GM23248 (cell line): ENCODE measurements around the gene TOR2A.

Experiments used
- EZH2 ChIP-seq: fragments of 200-600 bp; sonication (generic); IDR thresholded peaks from 2 replicates; pipeline ENCODE4 v1.6.1; 2018; ENCODE audit warnings: antibody characterized with exemption, mild to moderate bottlenecking; ENCODE audit not compliant: insufficient read depth, poor library complexity, severe bottlenecking
- EZH2phosphoT487 ChIP-seq: fragments of 200-600 bp; sonication (generic); IDR thresholded peaks from 2 replicates; pipeline ENCODE4 v1.6.1; 2018; ENCODE audit warnings: antibody characterized with exemption, moderate library complexity, mild to moderate bottlenecking, low read depth; ENCODE audit not compliant: insufficient read depth

- no peak for TF ChIP-seq EZH2
- no peak for TF ChIP-seq EZH2phosphoT487
Measured at GRCh38 chr9:127720865-127721227, 14.2 kb downstream of the TOR2A start.
